ENCODE results near the gene FEN1. TPM values are rescaled to one million over a fixed set of nuclear protein-coding genes. Genes with fewer than 3 reads are reported as not detected.

FEN1 gene
- total and polyA plus RNA-seq, 2 of the 8 experiments (the other 6 are each of a cell fraction or from before 2014, with no cell fraction given), result 52.6 to 86.1 TPM

DNA sequence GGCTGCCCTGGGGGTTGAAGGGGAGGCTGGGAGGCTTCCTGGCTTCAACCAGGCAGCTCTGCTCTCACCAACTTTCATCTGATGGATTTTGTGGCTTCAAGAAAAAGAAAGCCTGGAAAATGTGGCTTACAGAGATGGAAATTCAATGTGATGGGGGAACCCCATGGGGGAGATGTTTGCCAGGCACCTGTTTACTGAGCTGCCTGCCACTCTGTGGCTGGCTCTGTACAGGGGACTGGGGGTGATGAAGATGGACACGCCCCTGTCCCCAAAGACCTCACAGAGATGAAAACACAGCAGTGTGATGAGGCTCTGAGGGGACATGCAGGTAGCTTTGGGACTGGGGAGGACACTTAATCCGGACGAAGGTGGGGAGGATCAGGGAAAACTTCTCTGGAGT is 10.4 kb upstream of the FEN1 start (continued):
- no peak for TF ChIP-seq USF2 (IDR thresholded peaks at IDR 0.05; ENCODE audit: low read length)
